PC-9 (cell line): ENCODE results near the gene CNKSR3. TPM values are rescaled to one million over a fixed set of nuclear protein-coding genes. Genes with fewer than 3 reads are reported as not detected.

Experiments used
- BruUV-seq: library from RNA; stranded (reverse); fragments of 400-500 nt; replicated peaks from 2 replicates; lab custom pipeline; 2021; lab: Mats Ljungman, UMichigan
- CTCF ChIA-PET: fragments of 300-600 bp; sonication (Branson Sonifier 250); formaldehyde crosslinking; loops from one replicate; lab custom pipeline; 2022; ENCODE audit warnings: antibody characterized with exemption; lab: Charles Lee
- POLR2A ChIA-PET: fragments of 300-600 bp; sonication (Branson Sonifier 250); formaldehyde crosslinking; loops from one replicate; lab custom pipeline; 2022; ENCODE audit warnings: antibody characterized with exemption; ENCODE audit not compliant: unreplicated experiment; lab: Charles Lee
- DNase-seq, 2 experiments: peaks; one replicate each; pipeline versions ENCODE4 v3.0.0 to v3.0.0-alpha.2; 2015 to 2022; ENCODE audit warnings: mixed read lengths in 1 of 2
- H2AFZ ChIP-seq: fragments of 200-600 bp; sonication (generic); 2 replicates; pipeline ENCODE4 v1.8.1; 2017; ENCODE audit warnings: antibody characterized with exemption
- H3F3A ChIP-seq: fragments of 200-600 bp; sonication (generic); 2 replicates; pipeline ENCODE4 v1.8.1; 2017; ENCODE audit warnings: antibody characterized with exemption, mild to moderate bottlenecking, low read depth; ENCODE audit not compliant: insufficient read depth
- H3K27ac ChIP-seq: fragments of 200-600 bp; sonication (generic); 2 replicates; pipeline ENCODE4 v1.6.1; 2016; ENCODE audit warnings: mixed run types
- H3K27me3 ChIP-seq: fragments of 200-600 bp; sonication (generic); 2 replicates; pipeline ENCODE4 v1.6.1; 2016; ENCODE audit warnings: low read depth, mixed run types; ENCODE audit not compliant: insufficient read depth
- H3K36me3 ChIP-seq: fragments of 200-600 bp; sonication (generic); 2 replicates; pipeline ENCODE4 v1.6.1; 2016; ENCODE audit warnings: low read depth, mixed run types
- H3K4me1 ChIP-seq: fragments of 200-600 bp; sonication (generic); replicated peaks from 2 replicates; pipeline ENCODE4 v1.6.1; 2016; ENCODE audit warnings: mixed run types; ENCODE audit not compliant: insufficient read depth
- H3K4me2 ChIP-seq: fragments of 200-600 bp; sonication (generic); 2 replicates; pipeline ENCODE4 v1.6.1; 2017; ENCODE audit warnings: mixed run types
- H3K4me3 ChIP-seq: fragments of 200-600 bp; sonication (generic); 2 replicates; pipeline ENCODE4 v1.6.1; 2016; ENCODE audit warnings: mixed run types
- H3K79me2 ChIP-seq: fragments of 200-600 bp; sonication (generic); 2 replicates; pipeline ENCODE4 v1.6.1; 2017; ENCODE audit warnings: low read depth, mixed run types
- H3K9me2 ChIP-seq: fragments of 200-600 bp; sonication (generic); 2 replicates; pipeline ENCODE4 v1.8.1; 2017; ENCODE audit warnings: mild to moderate bottlenecking; ENCODE audit not compliant: insufficient read depth
- H3K9me3 ChIP-seq: fragments of 200-600 bp; sonication (generic); 2 replicates; pipeline ENCODE4 v1.8.1; 2016; ENCODE audit warnings: low read depth; ENCODE audit not compliant: insufficient read depth
- H4K20me1 ChIP-seq: fragments of 200-600 bp; sonication (generic); 2 replicates; pipeline ENCODE4 v1.8.1; 2017; ENCODE audit not compliant: insufficient read depth
- CTCF ChIP-seq: fragments of 200-600 bp; sonication (generic); conservative IDR thresholded peaks from 2 replicates; pipeline ENCODE4 v1.6.1; 2017; ENCODE audit warnings: mixed run types, antibody characterized with exemption, mild to moderate bottlenecking, moderate library complexity
- EZH2 ChIP-seq: fragments of 200-600 bp; sonication (generic); IDR thresholded peaks from 2 replicates; pipeline ENCODE4 v1.8.0; 2017; ENCODE audit warnings: antibody characterized with exemption, low read depth
- intact Hi-C: fragments of 100-400 bp; cut with micrococcal nuclease; formaldehyde crosslinking; loops from one replicate; pipeline ENCODE4 v1.10.0; 2022; ENCODE audit not compliant: unreplicated experiment
- total RNA-seq: library from RNA; stranded (reverse); gene quantifications from 2 replicates; pipeline ENCODE4 v1.2.3, GENCODE V29; 2021

Gene CNKSR3
- total RNA-seq, 1 experiment from 2014 or later = 4.7 TPM

- CTCF ChIA-PET = no interaction called here
- Histone ChIP-seq H3K79me2 (no peaks in the 10 kb centered on the region), H3K27ac (no peak overlapping the region), H3F3A (no peaks in the 10 kb centered on the region), H3K9me2 (no peaks in the 10 kb centered on the region), H3K4me2 (no peak overlapping the region), H3K4me1 (no peaks in the 10 kb centered on the region), H2AFZ (no peak overlapping the region), H3K9me3 (no peaks in the 10 kb centered on the region), H3K27me3 (no peaks in the 10 kb centered on the region), H3K4me3 (no peak overlapping the region), H4K20me1 (no peaks in the 10 kb centered on the region), H3K36me3 (no peaks in the 10 kb centered on the region)
- BruUV-seq = no TSS peak
- TF ChIP-seq CTCF (no peak), EZH2 (no peak)
- no peak for DNase-seq
- POLR2A ChIA-PET = no interaction called here
- intact Hi-C loops = no loop called here
Observed at GRCh38 chr6:154528310-154528915, 17.9 kb upstream of the CNKSR3 start.

GRCh38 chr6:154526996-154527395, 16.5 kb upstream of the CNKSR3 start:
- ChIA-PET POLR2A (interaction anchor here (0.6 kb wide), 1 partner anchor 50 kb away, joined by 13 read pairs; no protein-coding TSS in a partner anchor), CTCF (no interaction called here)
- Histone ChIP-seq H2AFZ (no peak overlapping the region), H3K9me2 (no peaks in the 10 kb centered on the region), H3K79me2 (no peaks in the 10 kb centered on the region), H3K4me2 (no peak overlapping the region), H3K9me3 (no peaks in the 10 kb centered on the region), H3K36me3 (no peaks in the 10 kb centered on the region), H3F3A (no peaks in the 10 kb centered on the region), H3K4me3 (no peak overlapping the region), H4K20me1 (no peaks in the 10 kb centered on the region), H3K27me3 (no peaks in the 10 kb centered on the region), H3K4me1 (no peaks in the 10 kb centered on the region), H3K27ac (no peak overlapping the region)
- intact Hi-C loops = no loop called here
- BruUV-seq = no TSS peak
- TF ChIP-seq CTCF (no peak), EZH2 (no peak)
- no peak for DNase-seq

GRCh38 chr6:154522576-154522975, 12.1 kb upstream of the CNKSR3 start:
- ChIA-PET CTCF (no interaction called here), POLR2A (no interaction called here)
- Histone ChIP-seq H3K9me3 (no peaks in the 10 kb centered on the region), H3K27ac (no peak overlapping the region), H3K4me1 (no peaks in the 10 kb centered on the region), H3K36me3 (no peaks in the 10 kb centered on the region), H3K27me3 (no peaks in the 10 kb centered on the region), H2AFZ (no peak overlapping the region), H3F3A (no peaks in the 10 kb centered on the region), H3K9me2 (no peaks in the 10 kb centered on the region), H4K20me1 (no peaks in the 10 kb centered on the region), H3K4me3 (no peak overlapping the region), H3K4me2 (no peak overlapping the region), H3K79me2 (no peaks in the 10 kb centered on the region)
- no peak for DNase-seq
- no TSS peak for BruUV-seq
- no peak for TF ChIP-seq CTCF
- TF ChIP-seq EZH2 = no peak
- intact Hi-C loops = no loop called here
